Measurements from ENCODE around the gene GPR87. TPM values are rescaled to one million over a fixed set of nuclear protein-coding genes. Genes with fewer than 3 reads are reported as not detected.

GPR87 gene
- total RNA-seq, 1 donor = not detected

- H3K4me3 ChIP-seq (ENCODE audit: insufficient read depth, low read length) = no peak overlapping the region
- no peaks in the 10 kb centered on the region for H4K20me1 ChIP-seq (ENCODE audit: insufficient read depth, low read length)
- no peak overlapping the region for H3K4me2 ChIP-seq (ENCODE audit: insufficient read depth, low read length)
- H3K27me3 ChIP-seq (ENCODE audit: insufficient read depth, low read length) = no peaks in the 10 kb centered on the region
- H3K36me3 ChIP-seq (ENCODE audit: insufficient read depth, low read length) = no peaks in the 10 kb centered on the region
- peaks cover 29% of the 10 kb centered on the region for H3K4me1 ChIP-seq (ENCODE audit: insufficient read depth, low read length)
- H3K9me3 ChIP-seq (ENCODE audit: low read depth, low read length) = no peaks in the 10 kb centered on the region
- H3K79me2 ChIP-seq (ENCODE audit: insufficient read depth, low read length) = no peaks in the 10 kb centered on the region
- H2AFZ ChIP-seq (ENCODE audit: low read length) = no peak overlapping the region
- no peak overlapping the region for H3K27ac ChIP-seq (ENCODE audit: low read depth, low read length)
- DNase-seq (ENCODE audit: insufficient read length, low spot score, missing footprints) = no peak
- no peak for TF ChIP-seq CTCF (IDR thresholded peaks at IDR 0.05; ENCODE audit: extremely low read depth, low read depth, low read length)
Measured at GRCh38 chr3:151309566-151309965, 7.1 kb downstream of the GPR87 start.

GRCh38 chr3:151307583-151308488 lies 8.8 kb downstream of the GPR87 start:
- peaks cover 29% of the 10 kb centered on the region for H3K4me1 ChIP-seq (ENCODE audit: insufficient read depth, low read length)
- H3K4me3 ChIP-seq (ENCODE audit: insufficient read depth, low read length) = no peak overlapping the region
- no peak for DNase-seq (ENCODE audit: insufficient read length, low spot score, missing footprints)
- H3K36me3 ChIP-seq (ENCODE audit: insufficient read depth, low read length) = no peaks in the 10 kb centered on the region
- no peak overlapping the region for H2AFZ ChIP-seq (ENCODE audit: low read length)
- no peak overlapping the region for H3K4me2 ChIP-seq (ENCODE audit: insufficient read depth, low read length)
- H3K79me2 ChIP-seq (ENCODE audit: insufficient read depth, low read length) = no peaks in the 10 kb centered on the region
- no peaks in the 10 kb centered on the region for H3K9me3 ChIP-seq (ENCODE audit: low read depth, low read length)
- no peaks in the 10 kb centered on the region for H3K27me3 ChIP-seq (ENCODE audit: insufficient read depth, low read length)
- H3K27ac ChIP-seq (ENCODE audit: low read depth, low read length) = no peak overlapping the region
- no peak for TF ChIP-seq CTCF (IDR thresholded peaks at IDR 0.05; ENCODE audit: extremely low read depth, low read depth, low read length)
- H4K20me1 ChIP-seq (ENCODE audit: insufficient read depth, low read length) = no peaks in the 10 kb centered on the region

GRCh38 chr3:151307131-151307530 lies 9.5 kb downstream of the GPR87 start:
- Histone ChIP-seq H3K79me2 (ENCODE audit: insufficient read depth, low read length) (no peaks in the 10 kb centered on the region), H3K27ac (ENCODE audit: low read depth, low read length) (no peak overlapping the region), H4K20me1 (ENCODE audit: insufficient read depth, low read length) (no peaks in the 10 kb centered on the region), H3K4me3 (ENCODE audit: insufficient read depth, low read length) (no peak overlapping the region), H2AFZ (ENCODE audit: low read length) (no peak overlapping the region), H3K27me3 (ENCODE audit: insufficient read depth, low read length) (no peaks in the 10 kb centered on the region), H3K4me1 (ENCODE audit: insufficient read depth, low read length) (peaks cover 30% of the 10 kb centered on the region), H3K36me3 (ENCODE audit: insufficient read depth, low read length) (no peaks in the 10 kb centered on the region), H3K4me2 (ENCODE audit: insufficient read depth, low read length) (no peak overlapping the region), H3K9me3 (ENCODE audit: low read depth, low read length) (no peaks in the 10 kb centered on the region)
- DNase-seq (ENCODE audit: insufficient read length, low spot score, missing footprints) = no peak
- no peak for TF ChIP-seq CTCF (IDR thresholded peaks at IDR 0.05; ENCODE audit: extremely low read depth, low read depth, low read length)

- Histone ChIP-seq H3K4me1 (ENCODE audit: insufficient read depth, low read length) (peaks cover 38% of the 10 kb centered on the region), H3K4me2 (ENCODE audit: insufficient read depth, low read length) (peak overlapping the region; percentile 61), H2AFZ (ENCODE audit: low read length) (no peak overlapping the region), H4K20me1 (ENCODE audit: insufficient read depth, low read length) (no peaks in the 10 kb centered on the region), H3K9me3 (ENCODE audit: low read depth, low read length) (no peaks in the 10 kb centered on the region), H3K27ac (ENCODE audit: low read depth, low read length) (peak overlapping the region; percentile 56), H3K27me3 (ENCODE audit: insufficient read depth, low read length) (no peaks in the 10 kb centered on the region), H3K36me3 (ENCODE audit: insufficient read depth, low read length) (no peaks in the 10 kb centered on the region), H3K79me2 (ENCODE audit: insufficient read depth, low read length) (no peaks in the 10 kb centered on the region), H3K4me3 (ENCODE audit: insufficient read depth, low read length) (no peak overlapping the region)
- no peak for TF ChIP-seq CTCF (IDR thresholded peaks at IDR 0.05; ENCODE audit: extremely low read depth, low read depth, low read length)
- no peak for DNase-seq (ENCODE audit: insufficient read length, low spot score, missing footprints)
Measured at GRCh38 chr3:151306168-151306810, 10.3 kb downstream of the GPR87 start.
